Stimulated activated CD4-positive, alpha-beta T cell treated with anti-CD3 and anti-CD28 coated beads, Interleukin-2, amount 100 ng/mL, for 24 hours (primary cell): ENCODE results near the gene OR2H1.

Experiments
- DNase-seq, 2 donors: peaks; one replicate each; pipeline ENCODE4 v3.0.0-alpha.2; 2020

The OR2H1 gene

DNA sequence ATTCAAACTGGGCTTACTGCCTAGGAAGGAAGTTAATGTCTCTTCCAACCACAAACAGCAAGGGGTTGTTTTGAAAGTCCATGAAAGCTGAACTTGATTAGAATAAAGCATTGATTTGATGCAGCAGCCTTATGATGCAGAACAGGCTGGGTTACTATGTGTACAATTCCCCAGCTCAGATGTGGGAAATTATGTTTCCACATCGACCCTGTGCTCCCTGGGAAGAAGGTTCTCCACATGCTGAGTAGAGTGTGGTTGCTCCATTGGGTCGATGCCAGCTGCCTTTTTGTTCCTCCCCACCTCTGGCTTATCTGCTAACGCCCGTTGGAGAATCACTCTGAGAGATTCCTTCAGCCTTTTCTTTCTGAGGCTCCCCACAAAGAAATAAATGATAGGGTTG, 29.6 kb downstream of the OR2H1 start:
- no peak for DNase-seq

- DNase-seq: no peak
Measured at GRCh38 chr6:29487131-29487530, 30.2 kb downstream of the OR2H1 start.

DNA sequence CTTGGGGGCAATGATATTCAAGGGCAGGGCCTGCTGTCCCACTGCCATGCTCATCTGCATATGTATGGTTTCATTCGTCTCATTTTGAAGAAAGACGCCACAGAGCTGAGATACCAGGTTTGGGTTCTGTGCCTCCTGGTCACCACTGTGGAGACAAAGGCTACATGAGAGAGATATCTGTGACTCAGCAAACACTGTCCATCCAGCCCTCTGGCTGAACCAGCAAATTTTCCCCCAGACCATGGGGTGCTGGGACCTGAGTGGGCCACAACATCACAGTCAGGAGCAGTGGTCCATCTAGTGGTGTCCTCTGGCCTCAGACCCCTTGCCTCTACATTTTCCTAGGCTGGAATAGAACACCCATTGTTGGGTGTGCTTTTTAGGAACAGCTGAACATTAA, 30.7 kb downstream of the OR2H1 start, which contains the start of gene MAS1L:
Gene MAS1L (minus strand): TSS at position 297 of the 400 bp plus-strand sequence. CDS start 54 bp downstream, at position 243.
- no peak for DNase-seq

DNA sequence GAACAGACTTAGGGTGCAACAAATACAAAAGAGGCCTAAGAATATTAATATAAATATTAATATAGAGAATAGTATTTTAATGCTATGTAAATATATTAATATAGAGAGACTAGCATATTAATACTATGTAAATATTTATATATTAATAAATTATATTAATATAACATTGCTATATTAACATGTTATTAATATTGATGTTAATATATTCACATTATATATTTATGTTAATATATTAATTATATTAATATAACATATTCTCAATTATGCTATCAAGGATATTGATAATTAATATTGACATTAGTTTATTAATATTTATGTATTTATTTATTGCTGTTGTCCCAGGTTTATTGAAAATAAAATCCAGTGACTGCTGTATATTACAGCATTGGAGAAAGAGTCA, 31.9 kb downstream of the OR2H1 start:
- no peak for DNase-seq

GRCh38 chr6:29489286-29489685, 32.3 kb downstream of the OR2H1 start:
- DNase-seq: no peak

- no peak for DNase-seq
Measured at GRCh38 chr6:29490055-29490454, 33.1 kb downstream of the OR2H1 start.

GRCh38 chr6:29490552-29490951, 33.6 kb downstream of the OR2H1 start:
- no peak for DNase-seq

DNA sequence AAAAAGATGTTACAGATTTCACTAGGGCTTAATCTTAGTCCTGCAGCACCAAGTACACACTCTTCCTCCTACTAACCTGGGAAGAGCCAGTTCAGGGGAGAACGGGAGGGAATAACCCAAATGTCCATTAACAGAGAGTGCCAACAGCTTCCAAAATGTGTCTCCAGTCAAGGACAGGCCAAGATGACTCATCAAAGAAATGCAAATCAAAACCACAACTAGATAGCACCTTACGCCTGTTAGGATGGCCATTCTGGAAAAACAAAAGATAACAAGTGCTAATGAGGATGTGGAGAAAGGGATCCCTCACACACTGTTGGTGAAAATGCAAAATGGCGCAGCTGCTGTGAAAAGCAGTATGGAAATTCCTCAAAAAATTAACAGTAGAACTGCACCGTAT, 34.6 kb downstream of the OR2H1 start:
- no peak for DNase-seq

DNA sequence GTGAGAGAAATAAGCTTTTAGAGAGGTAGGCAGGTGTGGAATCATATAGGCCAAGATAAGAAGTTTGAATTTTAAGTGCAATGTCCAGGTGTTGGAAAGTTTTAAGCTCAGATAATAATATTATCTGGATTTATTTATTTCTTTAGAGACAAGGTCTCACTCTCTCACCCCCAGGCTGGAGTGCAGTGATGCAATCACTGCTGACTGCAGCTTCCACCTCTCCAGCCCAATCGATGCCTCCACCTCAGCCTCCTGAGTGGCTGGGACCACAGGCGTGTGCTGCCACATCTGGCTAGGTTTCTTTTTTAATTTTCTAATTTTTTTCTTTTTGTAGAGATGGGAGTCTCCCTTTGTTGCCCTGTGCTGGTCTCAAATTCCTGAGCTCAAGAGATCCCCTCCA, 36.3 kb downstream of the OR2H1 start:
- no peak for DNase-seq

DNA sequence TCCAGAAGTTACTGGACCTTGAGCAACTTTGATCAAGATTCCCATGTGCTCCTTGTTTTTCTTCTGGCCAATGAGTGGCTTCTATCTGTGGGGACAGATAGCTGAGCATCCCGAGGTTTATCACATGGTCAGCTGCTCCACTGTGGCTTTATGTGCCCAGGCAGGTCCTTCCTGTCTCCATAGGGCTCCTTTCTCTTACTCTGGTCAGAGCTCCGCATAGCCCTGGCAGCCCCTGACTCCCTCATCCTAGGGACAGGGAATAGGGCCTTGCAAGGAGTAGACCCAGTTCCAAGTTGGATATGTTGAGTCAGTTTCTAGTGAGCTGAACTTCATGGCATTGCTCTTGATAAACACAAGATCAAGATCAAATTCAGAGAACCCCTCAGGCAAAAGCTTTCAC, 37.2 kb downstream of the OR2H1 start:
- DNase-seq: peak in 1 of 2 donors; percentile 6

DNA sequence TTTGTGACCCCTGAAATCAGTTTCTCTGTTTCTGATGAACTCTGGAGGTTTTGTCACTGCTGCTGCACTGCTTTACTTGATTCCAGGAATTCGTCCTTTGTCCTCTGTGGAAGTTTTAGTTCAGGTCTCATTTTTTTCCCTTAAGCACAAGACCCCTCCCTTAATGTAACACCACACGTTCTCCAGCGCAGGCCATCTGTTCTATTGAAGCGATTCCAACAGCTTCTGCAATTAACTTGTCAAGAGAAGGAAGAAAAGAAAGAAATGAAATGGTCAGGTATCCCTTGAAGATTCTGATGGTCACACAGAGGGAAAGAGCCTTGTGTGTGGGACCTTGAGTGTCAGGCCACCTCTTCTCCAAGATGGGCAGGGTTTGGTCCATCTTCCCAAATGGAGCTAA, 38.6 kb downstream of the OR2H1 start:
- peak in 1 of 2 donors; percentile 0 for DNase-seq

DNA sequence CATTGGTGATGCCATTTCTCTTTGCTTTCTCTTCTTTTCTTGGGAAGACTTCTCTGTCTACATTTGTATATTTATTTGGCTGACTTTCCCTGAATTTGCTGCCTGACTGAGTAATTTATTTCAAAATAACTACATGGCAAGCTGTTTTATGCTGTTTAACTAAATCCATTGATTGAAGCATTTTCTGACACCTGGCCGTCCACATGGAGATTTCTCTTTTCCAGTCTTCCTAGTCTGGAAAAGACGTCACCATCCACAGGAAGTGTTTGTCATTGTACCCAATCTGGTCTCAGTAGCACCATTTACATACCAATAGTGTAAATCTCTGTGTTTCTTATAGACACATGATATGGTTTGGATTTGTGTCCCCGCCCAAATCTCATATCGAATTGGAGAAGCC, 40.0 kb downstream of the OR2H1 start:
- DNase-seq: peak in 1 of 2 donors; percentile 1

DNA sequence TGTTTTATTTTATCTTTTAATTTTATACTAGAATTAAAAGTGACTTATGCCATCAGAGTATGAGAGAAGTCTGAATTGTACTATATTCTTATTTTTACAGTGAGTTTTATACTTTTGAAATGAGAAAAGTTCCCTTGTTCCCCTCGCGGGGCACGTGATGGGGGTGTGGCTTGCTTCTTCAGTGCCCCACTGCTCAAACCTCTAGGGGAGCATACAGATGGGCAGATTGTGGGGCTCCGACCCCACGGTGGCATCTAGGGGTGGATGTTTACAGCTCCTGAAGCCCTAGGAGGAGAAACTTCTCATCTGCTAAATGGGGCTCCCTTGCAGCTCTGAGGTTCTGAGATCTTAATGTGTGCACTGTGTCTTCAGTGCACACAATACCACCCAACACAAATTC, 42.7 kb downstream of the OR2H1 start:
- DNase-seq: no peak

GRCh38 chr6:29500594-29500993, 43.6 kb downstream of the OR2H1 start:
- DNase-seq: peak in 1 of 2 donors; percentile 6

- DNase-seq: peak in 1 of 2 donors; percentile 11
Measured at GRCh38 chr6:29501106-29501505, 44.2 kb downstream of the OR2H1 start.

- no peak for DNase-seq
Measured at GRCh38 chr6:29502181-29502580, 45.2 kb downstream of the OR2H1 start.

DNA sequence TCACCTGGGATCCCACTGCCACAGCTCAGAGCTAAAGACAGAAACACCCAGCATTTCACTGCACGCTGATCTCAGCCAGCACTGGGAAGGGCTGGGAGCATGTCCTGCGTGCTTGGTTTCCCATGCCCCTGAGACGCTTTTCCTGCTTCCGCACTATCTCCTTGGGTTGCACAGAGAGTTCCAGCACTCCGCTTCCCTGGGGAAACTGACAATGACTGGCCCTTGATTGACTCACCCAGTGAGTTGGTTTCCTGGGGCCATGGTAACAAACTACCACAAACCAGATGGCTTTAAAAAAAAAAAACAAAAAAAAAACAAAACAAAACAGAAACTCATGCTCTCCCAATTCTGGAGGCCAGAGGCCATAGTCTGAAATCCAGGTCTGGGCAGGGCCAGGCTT, 45.6 kb downstream of the OR2H1 start:
- DNase-seq: no peak

- DNase-seq: no peak
Measured at GRCh38 chr6:29504961-29505360, 48.0 kb downstream of the OR2H1 start.

GRCh38 chr6:29505808-29506207, 48.9 kb downstream of the OR2H1 start:
- DNase-seq: peak in 1 of 2 donors; percentile 9

DNA sequence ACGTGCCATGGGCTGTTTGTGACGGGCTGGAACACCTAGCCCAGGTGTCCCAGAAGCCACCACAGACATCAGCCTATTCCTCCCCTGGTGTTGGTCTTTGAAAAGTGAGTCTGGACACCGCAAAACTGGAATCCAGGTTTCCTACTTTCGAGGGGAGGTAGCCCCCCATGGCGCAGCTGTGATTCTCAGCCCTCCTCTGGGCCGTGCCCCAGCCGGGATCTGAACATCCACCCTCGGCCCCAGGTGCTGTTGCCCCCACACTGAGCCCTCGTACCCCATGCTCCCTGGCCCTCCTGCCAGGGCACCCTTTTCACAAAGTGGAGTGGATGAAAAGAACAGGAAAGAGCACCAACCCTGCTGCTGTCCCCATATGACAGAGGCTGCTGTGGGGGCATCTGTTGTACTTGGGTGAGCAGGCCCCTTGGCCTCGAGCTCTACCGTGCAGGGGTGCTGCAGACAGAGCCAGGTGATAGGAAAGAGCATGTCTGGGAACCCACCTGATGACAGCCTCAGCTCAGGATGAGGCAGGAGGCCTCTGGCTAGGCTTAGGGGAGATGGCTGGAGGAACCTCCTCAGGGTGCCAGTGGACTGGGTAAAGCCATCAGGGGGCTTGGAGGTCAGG, 49.6 kb downstream of the OR2H1 start:
- peak in 1 of 2 donors; percentile 10 for DNase-seq

DNA sequence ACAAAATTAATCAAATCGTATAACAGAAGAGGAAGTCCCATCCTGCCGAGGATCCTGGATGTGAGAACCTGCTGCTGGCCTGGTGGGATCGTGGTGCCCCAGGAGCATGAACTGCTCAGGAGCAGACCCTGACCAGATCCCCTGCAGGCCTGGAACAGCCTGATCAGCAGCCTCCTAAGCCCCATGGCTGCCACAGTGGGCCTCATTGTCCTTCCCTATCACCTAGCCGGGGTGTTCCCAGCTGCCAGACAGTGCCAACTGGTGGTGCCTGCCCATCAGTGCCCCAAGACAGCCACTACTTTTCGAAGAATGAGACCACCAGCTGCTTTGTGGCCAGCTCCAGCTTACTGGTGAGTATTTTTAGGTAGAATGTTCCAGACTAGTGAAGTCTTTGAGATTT, 50.4 kb downstream of the OR2H1 start:
- peak in 1 of 2 donors; percentile 11 for DNase-seq

DNA sequence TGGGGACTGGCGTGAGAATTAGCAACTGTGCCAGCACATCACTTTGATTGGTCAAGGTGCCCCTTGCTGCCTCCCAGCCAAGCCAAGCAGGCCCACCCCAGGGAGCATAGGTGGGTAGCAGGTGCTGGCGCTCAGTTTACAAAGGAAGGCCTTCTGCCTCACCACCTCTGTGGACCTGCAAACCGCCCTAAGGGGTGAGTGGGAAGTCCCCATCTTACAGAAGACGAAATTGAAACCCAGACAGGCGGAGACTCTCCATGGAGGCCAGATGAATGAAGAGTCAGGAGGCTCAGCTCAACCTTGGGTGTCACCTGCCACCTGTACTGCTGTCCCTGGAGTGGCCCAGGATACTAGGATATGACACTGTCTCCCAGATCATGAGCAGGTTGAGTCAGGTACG, 52.3 kb downstream of the OR2H1 start:
- DNase-seq: no peak

- DNase-seq: no peak
Measured at GRCh38 chr6:29509711-29510110, 52.8 kb downstream of the OR2H1 start.

- DNase-seq: no peak
Measured at GRCh38 chr6:29510202-29510601, 53.2 kb downstream of the OR2H1 start.

- DNase-seq: no peak
Measured at GRCh38 chr6:29510746-29511300, 53.9 kb downstream of the OR2H1 start.
